ENCODE results near the gene KLF9. TPM values are rescaled to one million over a fixed set of nuclear protein-coding genes. Genes with fewer than 3 reads are reported as not detected.

KLF9 gene
- total and polyA plus RNA-seq, 9 donors, result 15.1 to 171 (median 59.0) TPM

DNA sequence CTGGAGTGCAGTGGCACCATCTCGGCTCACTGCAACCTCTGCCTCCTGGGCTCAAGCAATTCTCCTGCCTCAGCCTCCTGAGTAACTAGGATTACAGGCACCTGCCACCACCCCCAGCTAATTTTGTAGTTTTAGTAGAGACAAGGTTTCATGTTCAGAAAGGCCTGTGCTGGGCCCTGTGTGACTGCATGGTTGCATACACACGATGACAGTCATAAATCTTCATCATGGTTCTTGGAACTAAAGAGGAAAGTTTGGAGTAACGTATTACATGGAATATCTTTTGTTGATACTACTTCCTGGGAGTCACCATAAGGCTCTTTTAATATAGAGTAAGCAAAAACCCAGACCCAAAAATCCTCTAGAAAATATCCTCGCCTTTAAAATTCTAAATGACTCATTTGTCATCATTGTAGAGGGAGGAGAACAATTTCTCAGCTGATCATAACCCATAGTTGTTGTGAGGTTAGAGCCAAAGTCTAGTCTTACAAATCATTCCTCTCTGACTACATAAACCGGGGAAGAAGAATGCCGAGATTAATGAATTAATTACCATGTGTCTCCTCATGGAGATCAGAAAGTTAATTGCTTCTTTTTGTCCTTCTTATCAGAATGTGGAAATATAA, 47.0 kb downstream of the KLF9 start:
- no peak for TF ChIP-seq POLR2A (IDR thresholded peaks at IDR 0.05)
- TF ChIP-seq, protein P1, sequence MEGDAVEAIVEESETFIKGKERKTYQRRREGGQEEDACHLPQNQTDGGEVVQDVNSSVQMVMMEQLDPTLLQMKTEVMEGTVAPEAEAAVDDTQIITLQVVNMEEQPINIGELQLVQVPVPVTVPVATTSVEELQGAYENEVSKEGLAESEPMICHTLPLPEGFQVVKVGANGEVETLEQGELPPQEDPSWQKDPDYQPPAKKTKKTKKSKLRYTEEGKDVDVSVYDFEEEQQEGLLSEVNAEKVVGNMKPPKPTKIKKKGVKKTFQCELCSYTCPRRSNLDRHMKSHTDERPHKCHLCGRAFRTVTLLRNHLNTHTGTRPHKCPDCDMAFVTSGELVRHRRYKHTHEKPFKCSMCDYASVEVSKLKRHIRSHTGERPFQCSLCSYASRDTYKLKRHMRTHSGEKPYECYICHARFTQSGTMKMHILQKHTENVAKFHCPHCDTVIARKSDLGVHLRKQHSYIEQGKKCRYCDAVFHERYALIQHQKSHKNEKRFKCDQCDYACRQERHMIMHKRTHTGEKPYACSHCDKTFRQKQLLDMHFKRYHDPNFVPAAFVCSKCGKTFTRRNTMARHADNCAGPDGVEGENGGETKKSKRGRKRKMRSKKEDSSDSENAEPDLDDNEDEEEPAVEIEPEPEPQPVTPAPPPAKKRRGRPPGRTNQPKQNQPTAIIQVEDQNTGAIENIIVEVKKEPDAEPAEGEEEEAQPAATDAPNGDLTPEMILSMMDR (IDR thresholded peaks at IDR 0.05), result no peak
- no peak overlapping the region for H3K27ac ChIP-seq
- H3K27me3 ChIP-seq, result no peaks in the 10 kb centered on the region
- no peaks in the 10 kb centered on the region for H3K4me1 ChIP-seq (ENCODE audit: insufficient read depth)
- 73 to 77% (median 74%) methylated on average over 6 of the region's 6 CpGs for whole genome bisulfite sequencing, 3 donors
- no peak for DNase-seq
- intact Hi-C loops (cut with DNase I), result no loop called here
- H3K36me3 ChIP-seq, result no peaks in the 10 kb centered on the region
- no peaks in the 10 kb centered on the region for H3K9me3 ChIP-seq
- H3K4me3 ChIP-seq, result no peak overlapping the region

DNA sequence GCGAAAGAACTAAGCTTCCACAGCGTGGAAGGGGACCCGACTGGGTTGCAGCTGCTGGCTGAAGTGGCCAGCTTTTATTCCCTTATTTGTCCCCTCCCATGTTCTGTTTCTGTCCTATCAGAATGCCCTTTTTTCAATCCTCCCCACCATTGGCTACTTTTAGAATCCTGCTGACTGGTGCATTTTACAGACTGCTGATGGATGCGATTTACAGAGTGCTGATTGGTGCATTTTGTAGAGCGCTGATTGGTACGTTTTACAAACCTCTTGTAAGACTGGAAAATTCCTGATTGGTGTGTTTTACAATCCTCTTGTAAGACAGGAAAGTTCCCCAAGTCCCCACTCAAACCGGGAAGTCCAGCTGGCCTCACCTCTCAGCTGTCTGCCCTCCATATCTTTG, 50.7 kb downstream of the KLF9 start:
- 96 to 98% (median 97%) methylated on average over 7 of the region's 7 CpGs for WGBS, 3 donors
- intact Hi-C loops (cut with DNase I), result no loop called here
- Histone ChIP-seq H3K4me1 (ENCODE audit: insufficient read depth) (no peaks in the 10 kb centered on the region), H3K27me3 (no peaks in the 10 kb centered on the region), H3K36me3 (no peaks in the 10 kb centered on the region), H3K4me3 (no peak overlapping the region), H3K9me3 (no peaks in the 10 kb centered on the region), H3K27ac (no peak overlapping the region)
- TF ChIP-seq, protein P1 (IDR thresholded peaks at IDR 0.05), result no peak
- TF ChIP-seq EP300 (IDR thresholded peaks at IDR 0.05), result no peak
- no peak for TF ChIP-seq POLR2A (IDR thresholded peaks at IDR 0.05)
- no peak for DNase-seq

DNA sequence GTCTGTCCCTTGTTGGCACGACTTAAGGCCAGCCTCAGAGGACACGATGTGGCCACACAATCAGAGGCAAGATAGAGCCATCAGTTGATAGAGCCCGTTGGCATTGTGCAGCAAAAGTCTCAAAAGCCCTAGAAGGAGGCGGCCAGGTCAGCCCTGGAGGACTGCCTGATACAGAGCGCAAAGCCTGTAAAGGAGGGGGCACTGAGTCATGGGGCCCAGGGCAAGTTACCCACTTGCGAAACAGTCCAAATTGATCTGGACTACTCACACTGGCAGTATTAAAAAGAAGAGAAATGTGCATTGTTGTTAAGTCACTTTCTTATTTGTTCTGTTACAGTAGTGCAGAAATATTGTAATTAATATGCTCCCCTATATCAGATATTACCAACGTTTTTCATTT, 51.5 kb downstream of the KLF9 start:
- no peaks in the 10 kb centered on the region for H3K27me3 ChIP-seq
- TF ChIP-seq EP300 (IDR thresholded peaks at IDR 0.05), result no peak
- no peak for TF ChIP-seq POLR2A (IDR thresholded peaks at IDR 0.05)
- TF ChIP-seq, protein P1 (IDR thresholded peaks at IDR 0.05), result no peak
- H3K9me3 ChIP-seq, result no peaks in the 10 kb centered on the region
- WGBS, 3 donors, result 83 to 88% (median 84%) methylated on average over 7 of the region's 7 CpGs
- intact Hi-C loops (cut with DNase I), result no loop called here
- DNase-seq, result no peak
- H3K4me3 ChIP-seq, result no peak overlapping the region
- no peaks in the 10 kb centered on the region for H3K36me3 ChIP-seq
- H3K4me1 ChIP-seq (ENCODE audit: insufficient read depth), result no peaks in the 10 kb centered on the region
- no peak overlapping the region for H3K27ac ChIP-seq

DNA sequence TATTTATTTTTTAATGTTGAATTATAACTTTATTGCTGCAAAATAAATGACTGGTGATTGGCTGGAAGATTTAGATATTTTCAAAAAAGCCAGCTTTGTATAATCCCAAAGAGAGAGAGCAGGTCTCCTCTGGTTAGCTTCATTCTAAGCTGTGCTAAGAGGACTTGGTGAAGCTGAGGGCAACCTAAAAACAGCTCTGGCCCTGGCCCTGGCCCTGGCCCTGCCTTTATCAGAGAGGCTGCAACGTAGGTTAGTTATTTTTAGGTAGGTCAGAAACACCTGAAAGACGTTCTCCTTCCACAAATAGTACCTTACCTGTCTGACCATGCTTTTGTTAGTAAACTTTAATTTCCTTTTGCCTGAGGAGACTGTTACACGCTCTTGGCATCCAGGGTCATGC, 58.7 kb downstream of the KLF9 start:
- intact Hi-C loops (cut with DNase I), result loop anchor here in 2 of 4 donors (10.0 kb wide), 2 partner anchors 49 to 249 kb away; no protein-coding TSS in a partner anchor
- no peak for TF ChIP-seq POLR2A (IDR thresholded peaks at IDR 0.05)
- TF ChIP-seq, protein P1 (IDR thresholded peaks at IDR 0.05), result no peak
- TF ChIP-seq EP300 (IDR thresholded peaks at IDR 0.05), result no peak
- 49 to 66% (median 52%) methylated on average over 3 of the region's 3 CpGs for WGBS, 3 donors

More for the DNA sequence above, 58.7 kb downstream of the KLF9 start:
- Histone ChIP-seq H3K27me3 (no peaks in the 10 kb centered on the region), H3K4me1 (ENCODE audit: insufficient read depth) (peaks cover 2% of the 10 kb centered on the region), H3K36me3 (no peaks in the 10 kb centered on the region), H3K4me3 (no peak overlapping the region), H3K9me3 (no peaks in the 10 kb centered on the region), H3K27ac (no peak overlapping the region)
- no peak for DNase-seq

Measured in ovary (tissue), 9 donors.